Liver (tissue), 9 donors: ENCODE data around the gene ATXN7L3B. TPM values are rescaled to one million over a fixed set of nuclear protein-coding genes. Genes with fewer than 3 reads are reported as not detected.

ENCODE experiments used
- DNase-seq: peaks from one replicate; pipeline ENCODE4 v3.0.0-alpha.2; 2017; ENCODE audit warnings: low spot score
- H3K27ac ChIP-seq, 2 donors: one replicate each; pipeline ENCODE4 v1.7.0; 2013; ENCODE audit warnings: inconsistent platforms in 2 of 2, low read length in 2 of 2, control low read depth in 1 of 2, low read depth in 1 of 2, mild to moderate bottlenecking in 1 of 2
- H3K27me3 ChIP-seq, 4 donors: one replicate each; pipeline versions ENCODE4 v1.6.1 to v1.7.0; 2013; ENCODE audit warnings: low read length in 3 of 4, inconsistent platforms in 1 of 4, mild to moderate bottlenecking in 1 of 4, moderate library complexity in 1 of 4; ENCODE audit not compliant: control insufficient read depth in 4 of 4, insufficient read depth in 4 of 4
- H3K36me3 ChIP-seq, 4 donors: one replicate each; pipeline versions ENCODE4 v1.6.1 to v1.7.0; 2013; ENCODE audit warnings: low read length in 3 of 4, mild to moderate bottlenecking in 3 of 4, low read depth in 1 of 4, moderate library complexity in 1 of 4; ENCODE audit not compliant: control insufficient read depth in 4 of 4, insufficient read depth in 3 of 4
- H3K4me1 ChIP-seq, 4 donors: one replicate each; pipeline versions ENCODE4 v1.6.1 to v1.7.0; 2013; ENCODE audit warnings: low read length in 3 of 4, mild to moderate bottlenecking in 3 of 4, moderate library complexity in 1 of 4; ENCODE audit not compliant: control insufficient read depth in 4 of 4, insufficient read depth in 4 of 4
- H3K4me3 ChIP-seq, 3 donors: one replicate each; pipeline versions ENCODE4 v1.6.1 to v1.7.0; 2013; ENCODE audit warnings: low read length in 3 of 3, control low read depth in 1 of 3, low read depth in 1 of 3, mild to moderate bottlenecking in 1 of 3
- H3K9ac ChIP-seq, 2 donors: one replicate each; pipeline ENCODE4 v1.7.0; 2013; ENCODE audit warnings: low read length in 2 of 2, mild to moderate bottlenecking in 2 of 2, moderate library complexity in 2 of 2, control low read depth in 1 of 2, low read depth in 1 of 2
- H3K9me3 ChIP-seq, 4 donors: one replicate each; pipeline versions ENCODE4 v1.6.1 to v1.7.0; 2013; ENCODE audit warnings: low read length in 3 of 4; ENCODE audit not compliant: control insufficient read depth in 4 of 4
- ATF3 ChIP-seq: IDR thresholded peaks from 2 replicates; pipeline ENCODE4 v1.6.1; 2016; ENCODE audit warnings: antibody characterized with exemption
- CTCF ChIP-seq: fragments of 150-350 bp; IDR thresholded peaks from 2 replicates; pipeline ENCODE4 v1.5.1; 2017; ENCODE audit warnings: improper control_type of control experiment, low read depth, low read length; ENCODE audit not compliant: missing input control
- EGR1 ChIP-seq, 2 donors: IDR thresholded peaks; 2 replicates each; pipeline ENCODE4 v1.6.1; 2016 to 2018; ENCODE audit warnings: antibody characterized with exemption in 2 of 2, low read depth in 2 of 2
- FOXA1 ChIP-seq: IDR thresholded peaks from 2 replicates; pipeline ENCODE4 v1.6.1; 2016; ENCODE audit warnings: antibody characterized with exemption
- FOXA2 ChIP-seq: IDR thresholded peaks from 2 replicates; pipeline ENCODE4 v1.6.1; 2016; ENCODE audit warnings: antibody characterized with exemption
- GABPA ChIP-seq, 2 donors: IDR thresholded peaks in 1 of 2; conservative IDR thresholded peaks in 1 of 2; 2 replicates each; pipeline ENCODE4 v1.6.1; 2016; ENCODE audit warnings: antibody characterized with exemption in 2 of 2, mild to moderate bottlenecking in 1 of 2, moderate library complexity in 1 of 2
- HNF4A ChIP-seq, 2 donors: conservative IDR thresholded peaks; 2 replicates each; pipeline ENCODE4 v1.6.1; 2016; ENCODE audit warnings: antibody characterized with exemption in 2 of 2, mild to moderate bottlenecking in 2 of 2
- HNF4G ChIP-seq: IDR thresholded peaks from 2 replicates; pipeline ENCODE4 v1.6.1; 2016; ENCODE audit warnings: antibody characterized with exemption
- JUND ChIP-seq, 2 donors: IDR thresholded peaks; 2 replicates each; pipeline ENCODE4 v1.6.1; 2016; ENCODE audit warnings: antibody characterized with exemption in 2 of 2
- MAX ChIP-seq: IDR thresholded peaks from 2 replicates; pipeline ENCODE4 v1.6.1; 2016; ENCODE audit warnings: antibody characterized with exemption
- NR2F2 ChIP-seq: IDR thresholded peaks from 2 replicates; pipeline ENCODE4 v1.6.1; 2016; ENCODE audit warnings: antibody characterized with exemption
- RAD21 ChIP-seq, 2 donors: IDR thresholded peaks; 2 replicates each; pipeline ENCODE4 v1.6.1; 2016; ENCODE audit warnings: antibody characterized with exemption in 2 of 2, mild to moderate bottlenecking in 2 of 2
- RXRA ChIP-seq, 2 donors: IDR thresholded peaks; 2 replicates each; pipeline ENCODE4 v1.6.1; 2017 to 2018; ENCODE audit warnings: antibody characterized with exemption in 2 of 2, mild to moderate bottlenecking in 1 of 2
- SP1 ChIP-seq: IDR thresholded peaks from 2 replicates; pipeline ENCODE4 v1.6.1; 2018; ENCODE audit warnings: antibody characterized with exemption, mild to moderate bottlenecking
- TAF1 ChIP-seq: conservative IDR thresholded peaks from 2 replicates; pipeline ENCODE4 v1.6.1; 2016; ENCODE audit warnings: antibody characterized with exemption, mild to moderate bottlenecking
- YY1 ChIP-seq: IDR thresholded peaks from 2 replicates; pipeline ENCODE4 v1.6.1; 2016; ENCODE audit warnings: antibody characterized with exemption, mild to moderate bottlenecking
- ZBTB33 ChIP-seq: IDR thresholded peaks from 2 replicates; pipeline ENCODE4 v1.6.1; 2016; ENCODE audit warnings: antibody characterized with exemption
- WGBS: extraction: QIAGEN DNeasy Blood & Tissue Kit; methylation state at CpG from one replicate; pipeline ENCODE4 v1.1.7; 2013; 5-methylcytosine and 5-hydroxymethylcytosine counted together
- polyA plus RNA-seq, 2 donors: library from polyadenylated mRNA; stranded (reverse) in 1 of 2; unstranded in 1 of 2; fragments of 200-250 nt in 1 of 2; fragments of >200 nt in 1 of 2; fragmentation: Nextera tagmentation in 1 of 2; extraction: Ambion mirVana in 1 of 2; gene quantifications; one replicate each; pipeline versions ENCODE4 v1.2.1 to v1.2.3, GENCODE V29; 2013 to 2015
- total RNA-seq, 2 donors: library from RNA; depleted of rRNA; stranded (reverse); fragments of >200 nt; gene quantifications; one replicate each; pipeline ENCODE4 v1.2.3, GENCODE V29; 2014
- donor health status: healthy.
- donor health status: healthy.
- donor health status: healthy.
- donor health status: healthy.
- donor health status: healthy.

Gene ATXN7L3B
- total and polyA plus RNA-seq, 4 donors: 9.0 to 19.4 (median 12.6) TPM

GRCh38 chr12:74530676-74531075, 7.0 kb upstream of the ATXN7L3B start:
- H3K27ac ChIP-seq: no peak overlapping the region
- 82% methylated on average over 2 of the region's 2 CpGs for WGBS
- no peaks in the 10 kb centered on the region for H3K4me1 ChIP-seq
- H3K27me3 ChIP-seq: no peaks in the 10 kb centered on the region
- H3K4me3 ChIP-seq: no peak overlapping the region
- TF ChIP-seq CTCF (no peak), EGR1 (IDR thresholded peaks at IDR 0.05; ENCODE audit: low read depth in 2 of 2) (no peak), MAX (no peak), HNF4G (no peak), JUND (IDR thresholded peaks at IDR 0.05) (no peak), SP1 (no peak), FOXA2 (no peak), GABPA (IDR thresholded peaks at IDR 0.05 in 1 of 2, conservative IDR thresholded peaks at IDR 0.05 in 1 of 2) (no peak), HNF4A (conservative IDR thresholded peaks at IDR 0.05) (no peak), TAF1 (no peak), ZBTB33 (no peak), RAD21 (IDR thresholded peaks at IDR 0.05) (no peak), ATF3 (no peak), RXRA (IDR thresholded peaks at IDR 0.05) (no peak), YY1 (no peak)
- no peaks in the 10 kb centered on the region for H3K36me3 ChIP-seq
- no peak overlapping the region for H3K9ac ChIP-seq
- DNase-seq: no peak
- H3K9me3 ChIP-seq: no peaks in the 10 kb centered on the region

GRCh38 chr12:74535536-74535935, 2.1 kb upstream of the ATXN7L3B start:
- Histone ChIP-seq H3K27ac (no peak overlapping the region), H3K27me3 (no peaks in the 10 kb centered on the region), H3K4me1 (peaks cover 11 to 22% (median 19%) of the 10 kb centered on the region in 4 donors), H3K9me3 (no peaks in the 10 kb centered on the region), H3K4me3 (no peak overlapping the region), H3K9ac (no peak overlapping the region), H3K36me3 (no peaks in the 10 kb centered on the region)
- DNase-seq: no peak
- 84% methylated on average over 5 of the region's 5 CpGs for WGBS
- TF ChIP-seq NR2F2 (no peak), YY1 (no peak), MAX (no peak), TAF1 (no peak), ZBTB33 (no peak), HNF4G (no peak), ATF3 (no peak), SP1 (no peak), FOXA2 (no peak), HNF4A (conservative IDR thresholded peaks at IDR 0.05) (no peak), EGR1 (IDR thresholded peaks at IDR 0.05; ENCODE audit: low read depth in 2 of 2) (no peak), JUND (IDR thresholded peaks at IDR 0.05) (no peak), FOXA1 (no peak), RXRA (IDR thresholded peaks at IDR 0.05) (no peak)
